ENCODE measurements around the gene ZNF143. TPM values are rescaled to one million over a fixed set of nuclear protein-coding genes. Genes with fewer than 3 reads are reported as not detected.

Gene ZNF143
- total and polyA plus RNA-seq, 2 of the 4 experiments (the other 2 are of a cell fraction): 23.8 to 49.6 TPM

- no peak overlapping the region for H2AFZ ChIP-seq (replicated peaks; ENCODE audit: low read length, poor library complexity)
- H2BK120ac ChIP-seq (ENCODE audit: low read depth, low read length): peak overlapping the region; percentile 92
- H3K36me3 ChIP-seq (ENCODE audit: control insufficient read depth, insufficient read depth, low read length): peaks cover 6% of the 10 kb centered on the region
- peak overlapping the region; percentile 95 for H2BK20ac ChIP-seq (ENCODE audit: low read depth, low read length)
- peak overlapping the region; percentile 84; the same call in 1 of the 2 replicates for H3K23ac ChIP-seq (ENCODE audit: low read depth, low read length)
- intact Hi-C loops (cut with micrococcal nuclease) (no loop called here), in situ Hi-C loops (cut with MboI; ENCODE audit: low sequenced_read_pairs) (no loop called here), dilution Hi-C loops (cut with HindIII; ENCODE audit: low sequenced_read_pairs, unreplicated experiment) (no loop called here)
- ATAC-seq (ENCODE audit: low read depth) (peak; percentile 73), DNase-seq (peak; percentile 72)
- H3K56ac ChIP-seq (ENCODE audit: extremely low read depth, insufficient read depth, low read length): peak overlapping the region; percentile 78
- H3K9me3 ChIP-seq (ENCODE audit: control insufficient read depth, insufficient read depth, low read length): no peaks in the 10 kb centered on the region
- H3K4me3 ChIP-seq (ENCODE audit: insufficient read depth, low read depth, low read length): peak overlapping the region; percentile 22; the same call in 1 of the 2 replicates
- H2BK15ac ChIP-seq (ENCODE audit: low read depth, low read length): peak overlapping the region; percentile 77; the same call in 1 of the 3 replicates
- H4K20me1 ChIP-seq (ENCODE audit: insufficient read depth, low read length): no peaks in the 10 kb centered on the region
- peak overlapping the region; percentile 100 for H3K18ac ChIP-seq (ENCODE audit: low read depth, low read length)
- peak overlapping the region; percentile 93 for H3K4ac ChIP-seq (ENCODE audit: low read depth, low read length)
- H3K14ac ChIP-seq (replicated peaks; ENCODE audit: low read depth, low read length): peak overlapping the region; percentile 46; the same call in 1 of the 2 replicates
- H4K8ac ChIP-seq (ENCODE audit: low read depth in 2 of 2, low read length in 2 of 2): peak overlapping the region; percentile 80 to 96
- peak overlapping the region; percentile 41 for H2AK5ac ChIP-seq (ENCODE audit: low read depth, low read length)
- peak overlapping the region; percentile 53 for H3K9ac ChIP-seq (ENCODE audit: low read depth, low read length)
- peaks cover 7% of the 10 kb centered on the region for H3K9me1 ChIP-seq (ENCODE audit: insufficient read depth, low read length)
- no peaks in the 10 kb centered on the region for H3K27me3 ChIP-seq (ENCODE audit: control insufficient read depth, insufficient read depth, low read length)
- H2BK5ac ChIP-seq (ENCODE audit: low read depth, low read length, poor library complexity, severe bottlenecking): peak overlapping the region; percentile 80
- peak overlapping the region; percentile 94 for H4K91ac ChIP-seq (ENCODE audit: insufficient read depth, low read depth, low read length)
- ChIA-PET CTCF (interaction anchor here (0.6 to 2.0 kb wide), 2 partner anchors 18 to 39 kb away, joined by 3 to 6 read pairs; no protein-coding TSS in a partner anchor), POLR2A (ENCODE audit: unreplicated experiment) (interaction anchor here (1.1 kb wide), 1 partner anchor 287 kb away, joined by 3 read pairs; no protein-coding TSS in a partner anchor)
- H2AK9ac ChIP-seq (replicated peaks; ENCODE audit: low read depth, low read length, poor library complexity): no peak overlapping the region
- H3K79me1 ChIP-seq (ENCODE audit: low read depth in 1 of 2, low read length in 2 of 2): peaks cover 0 to 23% of the 10 kb centered on the region in 2 experiments; a peak in 3 of 4 replicates
- BruUV-seq (replicated peaks): no TSS peak
- H4K5ac ChIP-seq (ENCODE audit: low read depth, low read length): peak overlapping the region; percentile 100
- peak overlapping the region; percentile 89 for H3K4me2 ChIP-seq (ENCODE audit: low read depth, low read length)
- H3K4me1 ChIP-seq (ENCODE audit: control insufficient read depth, insufficient read depth, low read length): peaks cover 9% of the 10 kb centered on the region
- WGBS, 2 experiments (ENCODE audit: extremely low coverage in 2 of 2, insufficient read length in 1 of 2): no CpG with 5 or more reads among the region's 3 CpGs
- peak overlapping the region; percentile 89 for H3K27ac ChIP-seq (ENCODE audit: insufficient read depth, low read length)
- TF ChIP-seq MXI1 (IDR thresholded peaks at IDR 0.05; ENCODE audit: borderline replicate concordance, low read depth, low read length): no peak
- no peak for TF ChIP-seq USF2 (IDR thresholded peaks at IDR 0.05; ENCODE audit: low read depth, low read length)
- TF ChIP-seq MAFK (IDR thresholded peaks at IDR 0.05; ENCODE audit: low read depth, low read length): no peak
- no peak for TF ChIP-seq RFX5 (IDR thresholded peaks at IDR 0.05; ENCODE audit: low read depth, low read length)
- no peak for TF ChIP-seq BHLHE40 (IDR thresholded peaks at IDR 0.05; ENCODE audit: low read depth, low read length)
- TF ChIP-seq POLR2A (IDR thresholded peaks at IDR 0.05; ENCODE audit: low read depth, low read length): no peak
- TF ChIP-seq, protein P1, sequence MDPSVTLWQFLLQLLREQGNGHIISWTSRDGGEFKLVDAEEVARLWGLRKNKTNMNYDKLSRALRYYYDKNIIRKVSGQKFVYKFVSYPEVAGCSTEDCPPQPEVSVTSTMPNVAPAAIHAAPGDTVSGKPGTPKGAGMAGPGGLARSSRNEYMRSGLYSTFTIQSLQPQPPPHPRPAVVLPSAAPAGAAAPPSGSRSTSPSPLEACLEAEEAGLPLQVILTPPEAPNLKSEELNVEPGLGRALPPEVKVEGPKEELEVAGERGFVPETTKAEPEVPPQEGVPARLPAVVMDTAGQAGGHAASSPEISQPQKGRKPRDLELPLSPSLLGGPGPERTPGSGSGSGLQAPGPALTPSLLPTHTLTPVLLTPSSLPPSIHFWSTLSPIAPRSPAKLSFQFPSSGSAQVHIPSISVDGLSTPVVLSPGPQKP (IDR thresholded peaks at IDR 0.05; ENCODE audit: borderline replicate concordance, low read depth, low read length): no peak
- TF ChIP-seq CHD1 (IDR thresholded peaks at IDR 0.05; ENCODE audit: low read depth, low read length): no peak
- no peak for TF ChIP-seq FOS (IDR thresholded peaks at IDR 0.05; ENCODE audit: low read depth, low read length)
- no peak for TF ChIP-seq SMC3 (IDR thresholded peaks at IDR 0.05; ENCODE audit: low read depth, low read length)
- no peak for TF ChIP-seq CEBPB (IDR thresholded peaks at IDR 0.05; ENCODE audit: low read depth, low read length)
- no peak for TF ChIP-seq RAD21 (IDR thresholded peaks at IDR 0.05; ENCODE audit: low read length)
- no peak for TF ChIP-seq MAZ (IDR thresholded peaks at IDR 0.05; ENCODE audit: borderline replicate concordance, low read depth, low read length)
- no peak for TF ChIP-seq RCOR1 (IDR thresholded peaks at IDR 0.05; ENCODE audit: insufficient replicate concordance, low read length)
- TF ChIP-seq NFE2L2 (IDR thresholded peaks at IDR 0.05; ENCODE audit: low read depth, low read length): no peak
These were observed 28.4 kb downstream of the ZNF143 start for GRCh38 chr11:9489080-9489765.
